NB4 (cell line): Measurements from ENCODE around the gene NKAIN4.

ENCODE experiments used
- CTCF ChIP-seq: IDR thresholded peaks from one replicate; pipeline ENCODE4 v1.5.1; 2012; ENCODE audit warnings: low read depth, low read length
- MYC ChIP-seq: IDR thresholded peaks from 2 replicates; pipeline ENCODE4 v1.6.1; 2011; ENCODE audit warnings: low read depth, low read length
- POLR2A ChIP-seq: IDR thresholded peaks from 2 replicates; pipeline ENCODE4 v1.6.1; 2011; ENCODE audit warnings: mild to moderate bottlenecking; ENCODE audit not compliant: insufficient read length; ENCODE audit errors: extremely low read depth
- TF ChIP-seq, protein P1 (sequence below): IDR thresholded peaks from 2 replicates; pipeline ENCODE4 v1.6.1; 2011; ENCODE audit warnings: low read depth, low read length

DNA sequence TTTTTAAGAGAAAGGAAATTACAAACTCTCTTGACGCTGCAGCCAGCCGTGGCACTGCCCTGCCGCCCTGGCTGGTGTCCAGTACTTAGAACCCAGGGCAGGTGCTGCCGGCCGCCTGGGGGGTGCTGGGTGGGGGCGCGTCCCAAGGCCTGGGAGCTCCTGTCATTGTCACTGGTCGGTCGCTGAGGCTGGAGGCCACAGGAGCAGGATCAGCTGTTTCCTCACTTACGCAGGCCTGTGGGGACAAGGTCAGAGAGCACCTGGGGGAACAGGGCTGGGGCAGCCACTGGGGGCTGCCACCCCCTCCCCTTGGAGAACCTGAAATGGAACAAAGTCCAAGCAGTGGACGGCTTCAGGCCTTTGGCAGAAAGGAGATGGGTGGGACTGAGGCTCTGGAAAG, 13.0 kb downstream of the NKAIN4 start:
- no peak for TF ChIP-seq CTCF
- TF ChIP-seq POLR2A: no peak
- TF ChIP-seq, protein P1, sequence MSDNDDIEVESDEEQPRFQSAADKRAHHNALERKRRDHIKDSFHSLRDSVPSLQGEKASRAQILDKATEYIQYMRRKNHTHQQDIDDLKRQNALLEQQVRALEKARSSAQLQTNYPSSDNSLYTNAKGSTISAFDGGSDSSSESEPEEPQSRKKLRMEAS: no peak
- no peak for TF ChIP-seq MYC
